HepG2 (cell line): ENCODE measurements around the gene NPAS2. TPM values are rescaled to one million over a fixed set of nuclear protein-coding genes. Genes with fewer than 3 reads are reported as not detected.

Experiments used
- ATF7 ChIP-seq, 2 experiments: fragments of 450-650 bp in 1 of 2; sonication (generic) in 1 of 2; formaldehyde crosslinking in 1 of 2; IDR thresholded peaks; 2 replicates each; pipeline versions ENCODE4 v1.4.0 to v1.6.1; 2016 to 2020; ENCODE audit warnings: antibody characterized with exemption in 1 of 2, mild to moderate bottlenecking in 1 of 2, missing genetic modification reagents in 1 of 2
- BRD4 ChIP-seq: sonication (generic); formaldehyde crosslinking; IDR thresholded peaks from 2 replicates; pipeline ENCODE4 v1.4.0; 2020; ENCODE audit warnings: missing genetic modification reagents
- CHD2 ChIP-seq: IDR thresholded peaks from 2 replicates; pipeline ENCODE4 v1.6.1; 2011; ENCODE audit warnings: low read depth, low read length, improper control_type of control experiment
- EED ChIP-seq: sonication (generic); formaldehyde crosslinking; IDR thresholded peaks from 2 replicates; pipeline ENCODE4 v1.5.0; 2020; ENCODE audit warnings: mild to moderate bottlenecking, missing genetic modification reagents
- ETV6 ChIP-seq: sonication (generic); formaldehyde crosslinking; conservative IDR thresholded peaks from 2 replicates; pipeline ENCODE4 v1.4.0; 2020; ENCODE audit warnings: missing genetic modification reagents
- HMG20B ChIP-seq: conservative IDR thresholded peaks from 2 replicates; pipeline ENCODE4 v1.6.1; 2016; ENCODE audit warnings: missing genetic modification reagents, missing compliant biosample characterization
- KDM6A ChIP-seq: IDR thresholded peaks from 2 replicates; pipeline ENCODE4 v1.6.1; 2016; ENCODE audit warnings: low read depth
- NFRKB ChIP-seq: fragments of 450-650 bp; IDR thresholded peaks from 2 replicates; pipeline ENCODE4 v1.6.1; 2017
- PCBP1 ChIP-seq: fragments of 200-400 bp; formaldehyde crosslinking; IDR thresholded peaks from 2 replicates; pipeline ENCODE4 v1.6.1; 2017; ENCODE audit warnings: mild to moderate bottlenecking, low read depth, low read length, borderline replicate concordance
- POGZ ChIP-seq: sonication (generic); formaldehyde crosslinking; IDR thresholded peaks from 2 replicates; pipeline ENCODE4 v1.4.0; 2020; ENCODE audit warnings: mild to moderate bottlenecking, missing genetic modification reagents
- RFX1 ChIP-seq: fragments of 450-650 bp; IDR thresholded peaks from 2 replicates; pipeline ENCODE4 v1.6.1; 2017
- SP2 ChIP-seq: sonication (generic); formaldehyde crosslinking; IDR thresholded peaks from 2 replicates; pipeline ENCODE4 v1.5.1; 2020; ENCODE audit warnings: mild to moderate bottlenecking, missing genetic modification reagents
- SUZ12 ChIP-seq: fragments of 150-350 bp; IDR thresholded peaks from 2 replicates; pipeline ENCODE4 v1.6.1; 2014; ENCODE audit warnings: low read depth, low read length
- TCF7L2 ChIP-seq: IDR thresholded peaks from 2 replicates; pipeline ENCODE4 v1.6.1; 2011; ENCODE audit warnings: mild to moderate bottlenecking, low read depth, low read length, moderate library complexity
- ZKSCAN1 ChIP-seq: fragments of 150-350 bp; IDR thresholded peaks from 2 replicates; pipeline ENCODE4 v1.6.1; 2014; ENCODE audit warnings: low read length
- ZNF124 ChIP-seq: sonication (generic); formaldehyde crosslinking; IDR thresholded peaks from 2 replicates; pipeline ENCODE4 v1.4.0; 2020; ENCODE audit warnings: missing genetic modification reagents
- ZNF292 ChIP-seq: sonication (generic); formaldehyde crosslinking; IDR thresholded peaks from 2 replicates; pipeline ENCODE4 v1.8.1; 2022; ENCODE audit warnings: mild to moderate bottlenecking, low read depth, missing genetic modification reagents, borderline replicate concordance
- ZNF331 ChIP-seq: sonication (generic); formaldehyde crosslinking; IDR thresholded peaks from 2 replicates; pipeline ENCODE4 v1.4.0; 2020; ENCODE audit warnings: missing genetic modification reagents
- ZNF333 ChIP-seq: sonication (generic); formaldehyde crosslinking; IDR thresholded peaks from 2 replicates; pipeline ENCODE4 v1.4.0; 2020; ENCODE audit warnings: mild to moderate bottlenecking, missing genetic modification reagents, borderline replicate concordance
- ZNF430 ChIP-seq: sonication (generic); formaldehyde crosslinking; IDR thresholded peaks from 2 replicates; pipeline ENCODE4 v1.9.0; 2021; ENCODE audit warnings: mild to moderate bottlenecking, missing genetic modification reagents
- ZNF441 ChIP-seq: sonication (generic); formaldehyde crosslinking; IDR thresholded peaks from 2 replicates; pipeline ENCODE4 v1.7.0; 2021; ENCODE audit warnings: missing genetic modification reagents, borderline replicate concordance
- ZNF460 ChIP-seq: sonication (generic); formaldehyde crosslinking; IDR thresholded peaks from 2 replicates; pipeline ENCODE4 v1.5.1; 2020; ENCODE audit warnings: missing genetic modification reagents, mild to moderate bottlenecking, borderline replicate concordance
- ZNF773 ChIP-seq: sonication (generic); formaldehyde crosslinking; IDR thresholded peaks from 2 replicates; pipeline ENCODE4 v1.4.0; 2020; ENCODE audit warnings: missing genetic modification reagents, borderline replicate concordance
- ZSCAN31 ChIP-seq: sonication (generic); formaldehyde crosslinking; IDR thresholded peaks from 2 replicates; pipeline ENCODE4 v1.5.0; 2020; ENCODE audit warnings: low read depth, mild to moderate bottlenecking, missing genetic modification reagents
- polyA plus RNA-seq, 8 experiments: library from polyadenylated mRNA; depleted of rRNA in 3 of 8; stranded (reverse) in 7 of 8; unstranded in 1 of 8; fragments of >200 nt; fragmentation: Illumina TruSeq in 4 of 8; extraction: Trizol in 4 of 8; gene quantifications; 2 replicates each; pipeline versions ENCODE4 v1.2.1 to v1.2.3, GENCODE V29; 2011 to 2016; ENCODE audit warnings: low read depth in 4 of 8, missing spikeins in 1 of 8, mixed read lengths in 1 of 8; ENCODE audit not compliant: insufficient read depth in 1 of 8
- total RNA-seq, 5 experiments: library from RNA; depleted of rRNA; stranded (reverse); fragments of >200 nt; fragmentation: Illumina TruSeq; extraction: Trizol; gene quantifications; 2 replicates each; pipeline ENCODE4 v1.2.3, GENCODE V29; 2016; ENCODE audit warnings: low read depth in 1 of 5
- TF ChIP-seq, protein P1 (sequence below): sonication (generic); formaldehyde crosslinking; IDR thresholded peaks from 2 replicates; pipeline ENCODE4 v1.4.0; 2020; ENCODE audit warnings: low read depth, missing genetic modification reagents
- TF ChIP-seq, protein P2 (sequence below), 2 experiments: fragments of 450-650 bp in 1 of 2; sonication (generic) in 1 of 2; formaldehyde crosslinking; IDR thresholded peaks; 2 replicates each; pipeline versions ENCODE4 v1.5.0 to v1.8.0; 2020 to 2022; ENCODE audit warnings: mild to moderate bottlenecking in 1 of 2, missing genetic modification reagents in 1 of 2
- TF ChIP-seq, protein P3 (sequence below): sonication (generic); formaldehyde crosslinking; IDR thresholded peaks from 2 replicates; pipeline ENCODE4 v1.5.0; 2020; ENCODE audit warnings: missing genetic modification reagents
- TF ChIP-seq, protein P4 (sequence below): sonication (generic); formaldehyde crosslinking; IDR thresholded peaks from 2 replicates; pipeline ENCODE4 v1.8.1; 2023; ENCODE audit warnings: mild to moderate bottlenecking, moderate library complexity, missing genetic modification reagents

NPAS2 gene
- total and polyA plus RNA-seq, 2 of the 13 experiments (the other 11 are each of a cell fraction or from before 2014, with no cell fraction given): 14.8 to 37.5 TPM

DNA sequence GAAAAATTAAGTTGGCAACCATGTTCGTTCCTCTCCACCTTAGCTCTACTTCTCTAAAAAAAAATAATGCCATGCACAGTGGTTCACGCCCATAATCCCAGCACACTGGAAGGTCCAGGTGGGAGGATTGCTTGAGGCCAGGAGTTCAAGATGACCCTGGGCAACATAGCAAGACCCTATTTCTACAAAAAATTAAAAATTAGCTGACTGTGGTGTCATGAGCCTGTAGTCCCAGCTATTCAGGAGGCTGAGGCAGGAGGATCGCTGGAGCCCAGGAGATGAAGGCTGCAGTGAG, 40.1 kb upstream of the NPAS2 start (continued):
- TF ChIP-seq, protein P1, sequence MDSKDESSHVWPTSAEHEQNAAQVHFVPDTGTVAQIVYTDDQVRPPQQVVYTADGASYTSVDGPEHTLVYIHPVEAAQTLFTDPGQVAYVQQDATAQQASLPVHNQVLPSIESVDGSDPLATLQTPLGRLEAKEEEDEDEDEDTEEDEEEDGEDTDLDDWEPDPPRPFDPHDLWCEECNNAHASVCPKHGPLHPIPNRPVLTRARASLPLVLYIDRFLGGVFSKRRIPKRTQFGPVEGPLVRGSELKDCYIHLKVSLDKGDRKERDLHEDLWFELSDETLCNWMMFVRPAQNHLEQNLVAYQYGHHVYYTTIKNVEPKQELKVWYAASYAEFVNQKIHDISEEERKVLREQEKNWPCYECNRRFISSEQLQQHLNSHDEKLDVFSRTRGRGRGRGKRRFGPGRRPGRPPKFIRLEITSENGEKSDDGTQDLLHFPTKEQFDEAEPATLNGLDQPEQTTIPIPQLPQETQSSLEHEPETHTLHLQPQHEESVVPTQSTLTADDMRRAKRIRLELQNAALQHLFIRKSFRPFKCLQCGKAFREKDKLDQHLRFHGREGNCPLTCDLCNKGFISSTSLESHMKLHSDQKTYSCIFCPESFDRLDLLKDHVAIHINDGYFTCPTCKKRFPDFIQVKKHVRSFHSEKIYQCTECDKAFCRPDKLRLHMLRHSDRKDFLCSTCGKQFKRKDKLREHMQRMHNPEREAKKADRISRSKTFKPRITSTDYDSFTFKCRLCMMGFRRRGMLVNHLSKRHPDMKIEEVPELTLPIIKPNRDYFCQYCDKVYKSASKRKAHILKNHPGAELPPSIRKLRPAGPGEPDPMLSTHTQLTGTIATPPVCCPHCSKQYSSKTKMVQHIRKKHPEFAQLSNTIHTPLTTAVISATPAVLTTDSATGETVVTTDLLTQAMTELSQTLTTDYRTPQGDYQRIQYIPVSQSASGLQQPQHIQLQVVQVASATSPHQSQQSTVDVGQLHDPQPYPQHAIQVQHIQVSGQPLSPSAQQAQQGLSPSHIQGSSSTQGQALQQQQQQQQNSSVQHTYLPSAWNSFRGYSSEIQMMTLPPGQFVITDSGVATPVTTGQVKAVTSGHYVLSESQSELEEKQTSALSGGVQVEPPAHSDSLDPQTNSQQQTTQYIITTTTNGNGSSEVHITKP (CRISPR knock-in tag): no peak
- TF ChIP-seq ATF7 (IDR thresholded peaks at IDR 0.05): no peak
- TF ChIP-seq ATF7 (CRISPR knock-in tag; IDR thresholded peaks at IDR 0.05): no peak
- no peak for TF ChIP-seq KDM6A (CRISPR knock-in tag)
- TF ChIP-seq, protein P2, sequence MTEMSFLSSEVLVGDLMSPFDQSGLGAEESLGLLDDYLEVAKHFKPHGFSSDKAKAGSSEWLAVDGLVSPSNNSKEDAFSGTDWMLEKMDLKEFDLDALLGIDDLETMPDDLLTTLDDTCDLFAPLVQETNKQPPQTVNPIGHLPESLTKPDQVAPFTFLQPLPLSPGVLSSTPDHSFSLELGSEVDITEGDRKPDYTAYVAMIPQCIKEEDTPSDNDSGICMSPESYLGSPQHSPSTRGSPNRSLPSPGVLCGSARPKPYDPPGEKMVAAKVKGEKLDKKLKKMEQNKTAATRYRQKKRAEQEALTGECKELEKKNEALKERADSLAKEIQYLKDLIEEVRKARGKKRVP (CRISPR knock-in tag; IDR thresholded peaks at IDR 0.05): no peak
- no peak for TF ChIP-seq NFRKB
- TF ChIP-seq ZNF333 (CRISPR knock-in tag): no peak
- no peak; the same call in 1 of the 2 replicates for TF ChIP-seq ZNF331
- no peak for TF ChIP-seq ZNF441 (CRISPR knock-in tag)
- no peak for TF ChIP-seq SUZ12
- TF ChIP-seq ZNF292: no peak; the same call in 1 of the 2 replicates
- no peak for TF ChIP-seq TCF7L2
- no peak for TF ChIP-seq ZKSCAN1
- no peak for TF ChIP-seq ZSCAN31 (CRISPR knock-in tag)
- TF ChIP-seq ZNF460 (CRISPR knock-in tag): 0 out of 2 replicates have a peak, but pooled peaks have one; percentile 35
- no peak for TF ChIP-seq EED (CRISPR knock-in tag)
- TF ChIP-seq, protein P3, sequence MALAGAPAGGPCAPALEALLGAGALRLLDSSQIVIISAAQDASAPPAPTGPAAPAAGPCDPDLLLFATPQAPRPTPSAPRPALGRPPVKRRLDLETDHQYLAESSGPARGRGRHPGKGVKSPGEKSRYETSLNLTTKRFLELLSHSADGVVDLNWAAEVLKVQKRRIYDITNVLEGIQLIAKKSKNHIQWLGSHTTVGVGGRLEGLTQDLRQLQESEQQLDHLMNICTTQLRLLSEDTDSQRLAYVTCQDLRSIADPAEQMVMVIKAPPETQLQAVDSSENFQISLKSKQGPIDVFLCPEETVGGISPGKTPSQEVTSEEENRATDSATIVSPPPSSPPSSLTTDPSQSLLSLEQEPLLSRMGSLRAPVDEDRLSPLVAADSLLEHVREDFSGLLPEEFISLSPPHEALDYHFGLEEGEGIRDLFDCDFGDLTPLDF (CRISPR knock-in tag): no peak
- TF ChIP-seq POGZ (CRISPR knock-in tag): peak; percentile 99; the same call in 1 of the 2 replicates
- no peak for TF ChIP-seq PCBP1
- TF ChIP-seq RFX1: no peak
- no peak for TF ChIP-seq CHD2
- TF ChIP-seq ZNF430 (CRISPR knock-in tag): no peak
- no peak for TF ChIP-seq HMG20B
- TF ChIP-seq BRD4 (CRISPR knock-in tag): no peak
- TF ChIP-seq ZNF773 (CRISPR knock-in tag): no peak
- no peak for TF ChIP-seq SP2
- TF ChIP-seq, protein P4, sequence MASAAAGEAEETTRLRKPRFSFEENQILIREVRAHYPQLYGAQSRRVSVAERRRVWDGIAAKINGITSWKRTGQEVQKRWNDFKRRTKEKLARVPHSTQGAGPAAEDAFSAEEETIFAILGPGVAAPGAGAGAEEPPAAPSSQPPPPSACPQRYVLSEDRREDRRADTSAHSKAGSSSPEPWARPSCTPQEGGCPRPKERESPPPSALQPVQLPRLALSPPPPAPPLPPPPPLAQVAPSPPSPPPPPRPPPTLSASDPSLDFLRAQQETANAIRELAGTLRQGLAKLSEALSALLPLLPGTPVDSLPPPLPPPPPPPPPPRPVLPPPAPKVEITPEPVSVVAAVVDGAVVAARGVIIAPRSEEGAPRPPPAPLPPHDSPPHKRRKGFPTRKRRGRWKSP (CRISPR knock-in tag): no peak
- TF ChIP-seq ETV6 (CRISPR knock-in tag): no peak
- TF ChIP-seq ZNF124 (CRISPR knock-in tag): no peak
